RWPE1 (cell line): ENCODE data around the gene CTAGE8.
"Not testable (repeated sequence)": the region's sequence is repeated elsewhere in the genome, so short reads cannot be mapped to it uniquely, and the experiment has no call there.

Experiments
- CTCF ChIA-PET: fragments of 350-600 bp; sonication (Branson Sonifier 250); formaldehyde crosslinking; extraction: SDS; loops from one replicate; lab custom pipeline; 2021; lab: Yijun Ruan, JAX
- POLR2A ChIA-PET: fragments of 400-600 bp; formaldehyde crosslinking; extraction: SDS; loops from one replicate; lab custom pipeline; 2020; ENCODE audit warnings: antibody characterized with exemption; ENCODE audit not compliant: low non-redundant PET; lab: Yijun Ruan, JAX
- DNase-seq: peaks from one replicate; pipeline ENCODE4 v3.0.0; 2012; ENCODE audit warnings: low spot score
- H3K27ac ChIP-seq: fragments of 450-650 bp; 2 replicates; pipeline ENCODE4 v1.5.1; 2017
- CTCF ChIP-seq: fragments of 450-650 bp; conservative IDR thresholded peaks from 2 replicates; pipeline ENCODE4 v1.5.1; 2017; ENCODE audit warnings: low read depth, mild to moderate bottlenecking

Gene CTAGE8

DNA sequence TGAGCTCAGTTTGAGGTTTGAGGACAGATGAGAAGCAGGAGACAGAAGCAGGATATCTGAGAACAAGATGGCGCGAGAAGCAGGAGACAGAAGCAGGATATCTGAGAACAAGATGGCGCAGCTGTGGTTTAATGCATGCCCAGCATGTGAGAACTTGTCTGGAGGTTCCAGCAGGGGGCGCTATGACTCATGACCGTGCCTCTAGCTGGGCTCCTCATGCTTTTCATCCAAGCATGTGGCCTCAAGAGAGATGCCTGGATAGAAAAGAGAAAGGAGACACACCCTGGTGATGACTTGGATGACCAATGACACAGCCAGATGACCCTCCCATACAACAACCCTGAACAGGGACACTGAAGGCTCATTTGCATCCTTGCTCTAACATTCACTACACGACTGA is 10.9 kb upstream of the CTAGE8 start:
- POLR2A ChIA-PET, CTCF ChIA-PET, H3K27ac ChIP-seq, DNase-seq: not testable (repeated sequence)

DNA sequence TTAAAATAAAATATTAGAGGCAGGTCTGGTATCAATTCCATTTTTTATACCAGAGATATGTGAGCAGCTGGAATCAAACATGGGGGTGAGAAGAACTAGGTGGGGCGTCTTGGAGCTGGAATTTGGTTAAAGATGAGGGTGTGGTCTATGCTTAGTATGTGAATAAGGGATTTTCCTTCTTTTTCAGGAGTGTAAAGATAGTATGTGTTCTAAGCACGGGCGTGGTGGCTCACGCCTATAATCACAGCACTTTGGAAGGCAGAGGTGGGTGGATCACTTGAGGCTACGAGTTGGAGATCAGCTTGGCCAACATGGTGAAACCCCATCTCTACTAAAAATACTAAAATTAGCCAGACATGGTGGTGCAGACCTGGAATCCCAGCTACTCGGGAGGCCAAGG is 6.2 kb upstream of the CTAGE8 start:
- CTCF ChIA-PET, POLR2A ChIA-PET, H3K27ac ChIP-seq, DNase-seq: not testable (repeated sequence)

DNA sequence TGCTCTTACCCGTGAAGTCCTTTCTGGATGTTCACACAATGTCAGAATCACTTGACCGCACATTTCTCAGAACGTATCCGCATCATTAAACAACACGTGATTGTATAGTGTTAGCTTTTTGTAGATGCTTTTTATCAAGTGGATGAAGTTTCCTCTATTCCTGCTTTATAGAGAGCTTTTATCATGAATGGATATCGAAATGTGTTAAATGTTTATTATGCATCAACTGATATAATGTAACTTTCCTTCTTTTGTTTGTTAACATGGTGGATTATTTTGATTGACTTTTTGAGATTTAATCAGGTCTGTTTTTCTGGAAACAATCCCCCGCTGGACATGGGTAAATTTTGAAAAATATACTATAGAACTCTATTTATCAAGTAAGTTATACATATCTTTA is 4.4 kb downstream of the CTAGE8 start, which contains the start of gene OR2A7:
Gene OR2A7, minus strand, starts transcription at position 101 of the 400 bp plus-strand sequence. CDS start 5,164 bp downstream, outside the sequence.
- H3K27ac ChIP-seq, CTCF ChIA-PET, POLR2A ChIA-PET, DNase-seq: not testable (repeated sequence)

DNA sequence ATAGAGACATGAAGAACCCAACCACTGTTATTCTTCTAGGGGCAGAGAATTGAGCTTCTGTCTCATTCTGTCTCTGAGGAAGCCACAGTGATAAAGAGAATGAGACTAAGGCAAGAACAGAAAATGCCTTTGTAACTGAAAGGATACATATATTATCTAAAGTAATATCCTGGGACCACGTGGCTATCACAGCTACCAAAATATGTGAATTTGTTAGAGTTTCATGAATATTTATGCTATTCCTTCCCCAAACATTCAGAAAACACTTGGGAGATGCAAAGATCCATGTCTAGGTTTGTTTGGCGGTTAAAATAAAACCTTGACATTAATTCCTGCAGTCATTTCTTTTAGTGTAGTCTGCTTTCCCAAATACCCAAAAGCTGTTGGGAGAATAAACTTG is 7.0 kb downstream of the CTAGE8 start:
- CTCF ChIA-PET, DNase-seq, POLR2A ChIA-PET, H3K27ac ChIP-seq: not testable (repeated sequence)

GRCh38 chr7:144259067-144259466 is 10.0 kb downstream of the CTAGE8 start:
- DNase-seq, CTCF ChIA-PET, POLR2A ChIA-PET, H3K27ac ChIP-seq: not testable (repeated sequence)

DNA sequence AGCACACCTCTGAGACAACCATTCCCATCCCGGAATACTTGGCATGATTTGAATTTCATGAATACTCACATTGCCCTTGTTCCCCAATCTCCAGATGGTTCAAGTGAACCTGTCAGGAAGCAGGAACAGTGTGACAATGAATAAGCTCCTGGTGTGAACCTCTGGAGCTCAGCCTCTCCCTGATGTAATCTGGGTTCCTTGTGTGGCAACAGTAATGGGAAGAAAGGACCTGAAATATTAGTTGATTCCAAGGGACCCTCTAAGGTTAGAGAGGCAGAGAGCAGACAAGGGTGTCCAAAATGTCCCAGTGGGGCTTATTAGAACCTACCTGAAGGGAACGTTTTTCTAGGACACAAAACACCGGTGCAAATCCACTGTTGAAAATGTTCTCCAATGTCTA is 13.0 kb downstream of the CTAGE8 start:
- ChIA-PET POLR2A (no interaction called here), CTCF (no interaction called here)
- DNase-seq: no peak
- TF ChIP-seq CTCF: no peak
- H3K27ac ChIP-seq: no peak overlapping the region

GRCh38 chr7:144255471-144255897 is 13.6 kb downstream of the CTAGE8 start:
- no peak for TF ChIP-seq CTCF
- no peak for DNase-seq
- POLR2A ChIA-PET: no interaction called here
- CTCF ChIA-PET: no interaction called here
- no peak overlapping the region for H3K27ac ChIP-seq

GRCh38 chr7:144252307-144252706 is 16.8 kb downstream of the CTAGE8 start:
- POLR2A ChIA-PET, CTCF ChIA-PET, H3K27ac ChIP-seq, DNase-seq: not testable (repeated sequence)

DNA sequence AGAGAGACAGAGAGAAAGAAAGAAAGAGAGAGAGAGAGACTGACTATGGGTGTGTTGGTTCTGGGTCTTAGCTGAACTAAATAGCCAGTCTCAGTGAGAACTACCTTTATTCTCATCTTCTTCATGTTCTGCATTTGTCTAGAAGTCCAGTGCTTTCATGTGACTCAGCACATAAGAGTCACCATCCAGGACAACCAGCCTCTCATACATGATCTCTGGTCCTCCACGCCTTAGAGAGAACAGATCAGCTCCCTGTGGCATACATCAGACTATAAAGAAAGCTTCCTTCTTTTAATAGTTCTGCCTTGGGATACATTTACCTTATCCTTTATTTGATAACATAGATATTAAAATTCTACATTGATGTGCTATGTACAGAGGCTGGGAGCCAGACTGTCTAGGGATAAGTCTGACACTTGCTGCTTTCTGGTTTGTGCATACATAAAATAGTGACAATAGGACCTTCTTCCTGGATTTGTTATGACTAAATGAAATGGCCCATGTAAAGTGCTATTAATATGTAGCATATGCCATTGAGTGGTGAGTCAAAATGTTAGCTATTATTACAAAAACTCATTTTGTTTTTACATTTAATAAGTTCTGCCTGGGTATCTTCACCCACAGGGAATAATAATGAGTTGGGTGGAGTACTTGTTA is 21.3 kb downstream of the CTAGE8 start:
- H3K27ac ChIP-seq, DNase-seq, CTCF ChIA-PET, POLR2A ChIA-PET: not testable (repeated sequence)

- CTCF ChIA-PET, H3K27ac ChIP-seq, POLR2A ChIA-PET, DNase-seq: not testable (repeated sequence)
Observed at GRCh38 chr7:144246967-144247366, 22.1 kb downstream of the CTAGE8 start.

- DNase-seq, POLR2A ChIA-PET, CTCF ChIA-PET, H3K27ac ChIP-seq: not testable (repeated sequence)
Observed at GRCh38 chr7:144245372-144245771, 23.7 kb downstream of the CTAGE8 start.

GRCh38 chr7:144239365-144239764 is 29.7 kb downstream of the CTAGE8 start, which contains the start of gene OR2A42:
Gene OR2A42, minus strand, starts transcription at chr7:144239605. Its CDS starts 6,762 bp downstream, at chr7:144232843.
- H3K27ac ChIP-seq, DNase-seq, CTCF ChIA-PET, POLR2A ChIA-PET: not testable (repeated sequence)

DNA sequence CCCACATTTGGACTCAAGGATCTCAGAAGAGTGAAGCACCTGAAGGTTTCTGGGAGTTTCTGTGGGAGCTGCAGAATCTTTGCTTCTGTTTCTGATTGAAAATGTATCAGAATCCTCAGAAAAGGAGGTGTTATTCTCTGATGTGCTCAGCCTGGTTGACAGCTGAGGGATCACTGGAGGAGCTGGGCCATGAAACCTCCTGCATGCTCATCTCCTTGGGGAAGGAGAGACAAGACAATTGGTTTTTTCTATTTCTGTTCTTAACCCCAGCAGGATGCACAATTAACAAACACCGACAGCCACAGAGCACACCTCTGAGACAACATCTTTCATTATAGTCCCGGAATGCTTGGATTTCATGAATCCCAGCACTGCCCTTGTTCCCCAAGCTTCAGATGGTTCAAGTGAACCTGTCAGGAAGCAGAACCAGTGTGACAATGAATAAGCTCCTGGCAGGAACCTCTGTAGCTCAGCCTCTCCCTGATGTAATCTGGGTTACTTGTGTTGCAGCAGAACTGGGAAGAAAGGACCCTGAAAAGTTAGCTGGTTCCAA is 30.5 kb downstream of the CTAGE8 start:
- POLR2A ChIA-PET, H3K27ac ChIP-seq, DNase-seq, CTCF ChIA-PET: not testable (repeated sequence)

DNA sequence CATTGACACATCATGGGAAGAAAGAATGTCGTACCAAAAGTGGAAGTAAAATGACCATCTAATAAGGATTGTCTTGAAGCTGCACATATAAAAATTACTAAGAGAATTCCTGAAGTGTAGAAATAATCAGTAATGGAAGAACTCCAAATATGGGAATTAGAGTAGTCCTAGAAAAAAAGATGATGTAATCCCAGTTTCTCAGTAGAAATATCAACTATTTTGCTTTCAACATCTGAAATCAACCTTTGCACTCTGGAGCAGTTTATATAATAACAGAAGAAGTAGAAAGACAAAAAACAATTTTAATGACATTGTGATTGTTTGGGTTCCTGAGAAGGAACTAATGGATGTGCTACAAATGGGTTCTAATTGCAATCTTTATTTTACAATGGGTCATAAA is 36.0 kb downstream of the CTAGE8 start:
- CTCF ChIA-PET, POLR2A ChIA-PET: not testable (repeated sequence)

DNA sequence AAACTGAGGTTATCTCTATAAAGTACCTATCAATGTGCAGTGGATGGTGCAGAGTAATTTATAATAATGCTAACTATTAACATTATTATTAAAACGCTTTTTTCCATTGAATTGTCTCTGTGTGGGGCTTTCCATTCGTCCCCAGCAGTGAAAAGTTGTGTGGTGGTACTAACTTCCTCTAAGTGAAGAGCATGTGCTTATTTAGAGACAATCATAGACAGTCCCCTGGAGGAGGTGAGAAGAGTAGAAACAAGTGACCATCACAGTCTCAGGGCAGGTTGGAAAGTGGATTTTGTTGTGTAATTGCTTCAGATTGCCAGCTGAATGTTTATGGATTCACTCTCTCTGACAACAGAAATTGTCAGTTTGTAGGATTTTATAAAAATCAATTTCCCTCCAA is 38.1 kb downstream of the CTAGE8 start:
- DNase-seq, POLR2A ChIA-PET, CTCF ChIA-PET, H3K27ac ChIP-seq: not testable (repeated sequence)

More for the DNA sequence above, 36.0 kb downstream of the CTAGE8 start:
- DNase-seq, H3K27ac ChIP-seq: not testable (repeated sequence)
